GM13976 (cell line): ENCODE results near the gene SLC22A3.
"Not testable (repeated sequence)": the region's sequence is repeated elsewhere in the genome, so short reads cannot be mapped to it uniquely, and the experiment has no call there.

Experiments
- DNase-seq: peaks from one replicate; pipeline ENCODE4 v3.0.0; 2012; ENCODE audit warnings: low spot score
- CTCF ChIP-seq: IDR thresholded peaks from 2 replicates; pipeline ENCODE4 v1.5.1; 2012; ENCODE audit warnings: borderline replicate concordance, mild to moderate bottlenecking; ENCODE audit not compliant: insufficient read depth; ENCODE audit errors: extremely low read depth, missing control alignments, control extremely low read depth
- in situ Hi-C: fragments of 300-500 bp; cut with MboI; formaldehyde crosslinking; loops from one replicate; pipeline ENCODE4 v1.12.0; 2022; ENCODE audit warnings: low sequenced_read_pairs, mixed read lengths, inconsistent platforms; ENCODE audit not compliant: unreplicated experiment

SLC22A3 gene

GRCh38 chr6:160348223-160349019, at the start of gene SLC22A3:
SLC22A3 (plus strand) TSS chr6:160348378; CDS start chr6:160348420, 42 bp downstream.
- no peak for TF ChIP-seq CTCF
- in situ Hi-C loops, result no loop called here
- no peak for DNase-seq

GRCh38 chr6:160299559-160299958, 48.6 kb upstream of the SLC22A3 start:
- TF ChIP-seq CTCF, result no peak
- in situ Hi-C loops, result no loop called here
- DNase-seq, result no peak

DNA sequence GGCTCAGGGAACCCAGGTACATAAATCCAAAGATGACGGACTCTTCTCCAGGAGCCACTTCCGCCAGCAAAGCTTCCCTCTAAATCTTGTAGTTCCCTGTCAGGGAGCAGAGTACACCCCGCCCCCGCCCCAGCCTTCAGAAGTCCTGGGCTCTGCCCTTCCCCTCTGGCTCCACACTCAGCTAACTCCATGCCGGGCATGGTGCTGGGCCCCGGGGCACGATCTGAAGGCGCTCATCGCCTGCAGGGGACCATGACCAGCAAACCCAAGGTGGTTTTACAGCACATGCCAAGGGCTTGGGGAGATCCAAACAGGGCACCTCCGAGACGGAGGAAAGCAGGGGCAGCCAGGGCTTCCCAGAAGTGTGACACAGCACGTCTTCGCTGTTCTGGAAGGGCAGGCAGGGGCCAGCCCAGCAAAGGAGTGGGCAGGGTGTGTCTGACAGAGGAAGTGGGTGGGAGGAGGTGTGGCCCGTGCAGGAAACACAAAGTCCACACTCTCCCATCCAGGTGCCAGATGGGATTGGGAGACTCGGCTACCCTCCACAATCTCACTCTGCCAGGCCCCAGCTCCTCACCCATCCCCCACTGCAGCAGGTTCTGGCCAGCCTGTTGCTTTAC, 48.0 kb upstream of the SLC22A3 start:
- TF ChIP-seq CTCF, result no peak
- in situ Hi-C loops, result no loop called here
- DNase-seq, result no peak

- in situ Hi-C loops, result no loop called here
- TF ChIP-seq CTCF, result no peak
- DNase-seq, result no peak
These were observed 46.8 kb upstream of the SLC22A3 start for GRCh38 chr6:160301339-160301738.

DNA sequence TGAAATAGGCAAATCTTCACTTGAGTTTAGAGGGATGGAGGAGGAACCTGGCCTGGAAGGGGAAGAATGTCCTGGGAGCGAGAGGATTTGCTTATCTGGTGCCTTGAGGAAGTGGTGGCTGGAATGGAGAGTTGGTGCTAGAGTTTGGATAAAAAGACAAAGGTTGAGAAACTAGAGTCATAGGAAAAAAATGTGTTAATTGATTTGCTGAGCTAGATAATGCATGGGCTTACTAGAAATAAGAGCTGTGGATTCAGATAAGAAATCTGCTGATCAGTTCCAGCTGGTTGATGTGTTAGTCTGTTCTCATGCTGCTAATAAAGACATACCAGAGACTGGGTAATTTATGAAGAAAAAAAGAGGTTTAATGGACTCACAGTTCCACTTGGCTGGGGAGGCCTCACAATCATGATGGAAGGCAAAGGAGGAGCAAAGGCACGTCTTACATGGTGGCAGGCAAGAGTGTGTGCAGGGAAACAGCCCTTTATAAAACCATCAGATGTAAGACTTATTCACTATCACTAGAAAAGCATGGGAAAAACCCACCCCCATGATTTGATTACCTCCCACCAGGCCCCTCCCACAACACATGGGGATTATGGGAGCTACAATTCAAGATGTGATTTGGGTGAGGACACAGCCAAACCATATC, 45.6 kb upstream of the SLC22A3 start:
- in situ Hi-C loops, DNase-seq: not testable (repeated sequence)

DNA sequence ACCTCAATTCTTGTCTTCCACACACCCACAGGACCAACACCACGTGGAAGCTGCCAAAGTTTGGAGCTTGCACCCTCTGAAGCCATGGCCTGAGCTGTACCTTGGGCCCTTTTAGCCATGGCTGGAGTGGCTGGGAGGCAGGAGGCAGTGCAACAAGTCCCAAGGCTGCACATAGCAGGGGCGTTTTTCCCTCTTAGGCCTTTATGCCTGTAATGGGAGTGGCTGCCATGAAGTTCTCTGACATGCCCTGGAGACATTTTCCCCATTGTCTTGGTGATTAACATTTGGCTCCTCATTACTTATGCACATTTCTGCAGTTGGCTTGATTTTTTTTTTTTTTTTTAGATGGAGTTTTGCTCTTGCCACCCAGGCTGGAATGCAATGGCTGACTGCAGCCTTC, 44.4 kb upstream of the SLC22A3 start:
- in situ Hi-C loops, result no loop called here
- TF ChIP-seq CTCF, result no peak

GRCh38 chr6:160305926-160306713, 42.1 kb upstream of the SLC22A3 start:
- no peak for TF ChIP-seq CTCF
- no peak for DNase-seq
- in situ Hi-C loops, result no loop called here

More for the DNA sequence above, 44.4 kb upstream of the SLC22A3 start:
- DNase-seq, result no peak
